CD4-positive, alpha-beta T cell (primary cell): Measurements from ENCODE around the gene MBD5. TPM values are rescaled to one million over a fixed set of nuclear protein-coding genes. Genes with fewer than 3 reads are reported as not detected.

Experiments used
- ATAC-seq: fragments of 200-7000 bp; cut with Tn5 transposase; one replicate; pipeline ENCODE4 v1.10.0; 2022; ENCODE audit warnings: mild to moderate bottlenecking; ENCODE audit not compliant: poor library complexity
- CTCF ChIA-PET: fragments of 350-600 bp; sonication (Branson Sonifier 250); formaldehyde crosslinking; loops from one replicate; lab custom pipeline; 2021; ENCODE audit warnings: antibody characterized with exemption, inconsistent platforms; lab: Charles Lee
- POLR2A ChIA-PET: fragments of 350-600 bp; sonication (Branson Sonifier 250); formaldehyde crosslinking; loops from one replicate; lab custom pipeline; 2021; ENCODE audit warnings: antibody characterized with exemption, inconsistent platforms; lab: Charles Lee
- DNase-seq, 14 experiments: peaks; one replicate each; pipeline ENCODE4 v3.0.0-alpha.2; 2013 to 2020; ENCODE audit warnings: mixed read lengths in 2 of 14
- H3K27ac ChIP-seq, 2 donors: one replicate each; pipeline versions ENCODE4 v1.5.1 to v1.7.0; 2013; ENCODE audit warnings: low read length in 2 of 2, low read depth in 1 of 2, mild to moderate bottlenecking in 1 of 2
- H3K27me3 ChIP-seq, 2 experiments: 1 replicate in 1 of 2; 2 replicates in 1 of 2; pipeline versions ENCODE4 v1.6.1 to v1.7.0; 2013; ENCODE audit warnings: low read length in 2 of 2, control low read depth in 1 of 2, mild to moderate bottlenecking in 1 of 2, moderate library complexity in 1 of 2; ENCODE audit not compliant: insufficient read depth in 2 of 2, control insufficient read depth in 1 of 2
- H3K36me3 ChIP-seq: one replicate; pipeline ENCODE4 v1.6.1; 2013; ENCODE audit warnings: low read length, control low read depth; ENCODE audit not compliant: insufficient read depth
- H3K4me1 ChIP-seq: one replicate; pipeline ENCODE4 v1.6.1; 2013; ENCODE audit warnings: low read length, control low read depth; ENCODE audit not compliant: insufficient read depth
- H3K4me3 ChIP-seq: one replicate; pipeline ENCODE4 v1.5.1; 2013; ENCODE audit warnings: mild to moderate bottlenecking, low read length, moderate library complexity
- H3K9me3 ChIP-seq, 2 experiments: 1 replicate in 1 of 2; 2 replicates in 1 of 2; pipeline versions ENCODE4 v1.6.1 to v1.7.0; 2013; ENCODE audit warnings: low read length in 2 of 2, mild to moderate bottlenecking in 2 of 2, control low read depth in 1 of 2, moderate library complexity in 1 of 2; ENCODE audit not compliant: control insufficient read depth in 1 of 2, insufficient read depth in 1 of 2
- H3K27ac Mint-ChIP-seq: one replicate; pipeline ENCODE4 v1.8.0; 2020; ENCODE audit warnings: mixed read lengths
- H3K27me3 Mint-ChIP-seq: one replicate; pipeline ENCODE4 v1.8.0; 2021; ENCODE audit warnings: mixed read lengths
- H3K36me3 Mint-ChIP-seq: one replicate; pipeline ENCODE4 v1.8.0; 2021; ENCODE audit warnings: low read depth, mixed read lengths
- H3K4me1 Mint-ChIP-seq: one replicate; pipeline ENCODE4 v1.8.0; 2021; ENCODE audit warnings: low read depth, mixed read lengths
- H3K4me3 Mint-ChIP-seq: one replicate; pipeline ENCODE4 v1.8.0; 2020; ENCODE audit warnings: mild to moderate bottlenecking, mixed read lengths
- H3K9me3 Mint-ChIP-seq: one replicate; pipeline ENCODE4 v1.8.0; 2020; ENCODE audit warnings: mixed read lengths
- CTCF ChIP-seq: fragments of 200-600 bp; IDR thresholded peaks from one replicate; pipeline ENCODE4 v1.8.0; 2022; ENCODE audit warnings: antibody characterized with exemption, mild to moderate bottlenecking
- intact Hi-C, 2 experiments: fragments of 100-400 bp; cut with DNase I in 1 of 2; cut with micrococcal nuclease in 1 of 2; formaldehyde crosslinking; loops; one replicate each; pipeline versions ENCODE4 v1.15.1 to v1.9.0; 2023 to 2025; cut with DNase I, micrococcal nuclease
- total RNA-seq, 174 experiments: library from RNA in 2 of 174; stranded (reverse) in 2 of 174; gene quantifications; one replicate each; pipeline ENCODE4 v1.2.3 and lab custom pipeline; 2021 to 2026

Gene MBD5
- total RNA-seq, 2 experiments from 2014 or later, result 49.8 to 52.9 TPM

- no peaks in the 10 kb centered on the region for H3K27me3 ChIP-seq
- no peak for TF ChIP-seq CTCF
- Mint-ChIP-seq H3K27ac (no peak overlapping the region), H3K4me1 (peaks cover 5% of the 10 kb centered on the region), H3K36me3 (peaks cover 56% of the 10 kb centered on the region), H3K9me3 (peaks cover 5% of the 10 kb centered on the region), H3K4me3 (no peak overlapping the region), H3K27me3 (no peaks in the 10 kb centered on the region)
- no peaks in the 10 kb centered on the region for H3K9me3 ChIP-seq
- no peak for DNase-seq
- H3K27ac ChIP-seq, result no peak overlapping the region
- H3K36me3 ChIP-seq, result no peaks in the 10 kb centered on the region
- no peaks in the 10 kb centered on the region for H3K4me1 ChIP-seq
- ChIA-PET POLR2A (interaction anchor here (0.7 kb wide), 1 partner anchor 230 kb away, joined by 3 read pairs; no protein-coding TSS in a partner anchor), CTCF (no interaction called here)
- no peak overlapping the region for H3K4me3 ChIP-seq
- intact Hi-C loops, result no loop called here
- ATAC-seq, result no peak
Observed at GRCh38 chr2:148350199-148350598, 329.3 kb downstream of the MBD5 start.

- no peak overlapping the region for H3K27ac Mint-ChIP-seq
- H3K4me3 Mint-ChIP-seq, result no peak overlapping the region
- ChIA-PET POLR2A (no interaction called here), CTCF (no interaction called here)
- peaks cover 64% of the 10 kb centered on the region for H3K36me3 Mint-ChIP-seq
- H3K27me3 ChIP-seq, result no peaks in the 10 kb centered on the region
- no peak overlapping the region for H3K4me3 ChIP-seq
- DNase-seq, result no peak
- no peak for ATAC-seq
- H3K9me3 Mint-ChIP-seq, result peaks cover 5% of the 10 kb centered on the region
- no peaks in the 10 kb centered on the region for H3K9me3 ChIP-seq
- TF ChIP-seq CTCF, result no peak
- H3K27ac ChIP-seq, result no peak overlapping the region
- H3K36me3 ChIP-seq, result no peaks in the 10 kb centered on the region
- H3K4me1 ChIP-seq, result no peaks in the 10 kb centered on the region
- H3K27me3 Mint-ChIP-seq, result no peaks in the 10 kb centered on the region
- intact Hi-C loops, result no loop called here
- H3K4me1 Mint-ChIP-seq, result peaks cover 5% of the 10 kb centered on the region
Observed at GRCh38 chr2:148351437-148352143, 330.7 kb downstream of the MBD5 start.

DNA sequence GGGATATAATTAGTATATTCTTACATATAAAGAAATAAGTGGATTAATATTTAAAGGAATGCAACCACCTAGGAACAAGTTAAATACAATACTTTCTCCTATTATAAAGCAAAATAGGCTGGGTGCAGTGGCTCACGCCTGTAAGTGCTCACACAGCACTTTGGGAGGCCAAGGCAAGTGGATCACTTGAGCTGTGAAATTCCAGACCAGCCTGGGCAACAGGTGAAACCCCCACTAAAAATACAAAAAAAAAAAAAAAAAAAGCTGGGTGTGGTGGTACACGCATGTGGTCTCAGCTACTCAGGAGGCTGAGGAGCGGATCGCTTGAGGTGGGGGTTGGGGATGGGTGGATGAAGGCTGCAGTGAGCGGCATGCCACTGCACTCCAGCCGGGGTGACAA is 337.5 kb downstream of the MBD5 start:
- no peak for TF ChIP-seq CTCF
- H3K4me3 Mint-ChIP-seq, result no peak overlapping the region
- no peaks in the 10 kb centered on the region for H3K27me3 Mint-ChIP-seq
- intact Hi-C loops, result no loop called here
- no peak overlapping the region for H3K27ac ChIP-seq
- peaks cover 9% of the 10 kb centered on the region for H3K4me1 Mint-ChIP-seq
- H3K27me3 ChIP-seq, result no peaks in the 10 kb centered on the region
- H3K36me3 ChIP-seq, result no peaks in the 10 kb centered on the region
- H3K4me1 ChIP-seq, result no peaks in the 10 kb centered on the region
- H3K9me3 ChIP-seq, result peaks cover 0 to 9% of the 10 kb centered on the region in 2 experiments
- POLR2A ChIA-PET, result no interaction called here
- H3K4me3 ChIP-seq, result no peak overlapping the region
- no peaks in the 10 kb centered on the region for H3K9me3 Mint-ChIP-seq
- H3K36me3 Mint-ChIP-seq, result peaks cover 58% of the 10 kb centered on the region
- DNase-seq (no peak), ATAC-seq (no peak)
- H3K27ac Mint-ChIP-seq, result no peak overlapping the region
- CTCF ChIA-PET, result interaction anchor here (0.7 kb wide), 1 partner anchor 52 kb away, joined by 3 read pairs; no protein-coding TSS in a partner anchor
